Measurements from ENCODE around the gene STK25.
A peak's percentile ranks its signal among the peaks of the same experiment; 100 is the strongest.

STK25 gene

DNA sequence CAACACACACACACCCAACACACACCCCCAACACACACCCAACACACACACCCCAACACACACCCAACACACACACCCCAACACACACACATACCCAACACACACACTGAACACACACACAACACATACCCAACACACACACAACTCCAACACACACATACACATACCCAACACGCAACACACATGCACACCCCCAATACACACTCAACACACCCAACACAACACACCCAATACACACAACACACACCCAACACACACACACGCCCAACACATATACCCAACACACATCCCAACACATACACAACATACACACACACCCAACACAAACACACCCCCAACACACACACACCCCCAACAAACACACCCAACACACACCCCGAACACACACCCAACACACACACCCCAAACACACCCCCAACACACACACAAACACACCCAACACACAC is 8.2 kb upstream of the STK25 start:
- H3K27ac ChIP-seq = no peak overlapping the region
- TF ChIP-seq ZFX (IDR thresholded peaks at IDR 0.05) (no peak), CTCF (conservative IDR thresholded peaks at IDR 0.05) (no peak)

DNA sequence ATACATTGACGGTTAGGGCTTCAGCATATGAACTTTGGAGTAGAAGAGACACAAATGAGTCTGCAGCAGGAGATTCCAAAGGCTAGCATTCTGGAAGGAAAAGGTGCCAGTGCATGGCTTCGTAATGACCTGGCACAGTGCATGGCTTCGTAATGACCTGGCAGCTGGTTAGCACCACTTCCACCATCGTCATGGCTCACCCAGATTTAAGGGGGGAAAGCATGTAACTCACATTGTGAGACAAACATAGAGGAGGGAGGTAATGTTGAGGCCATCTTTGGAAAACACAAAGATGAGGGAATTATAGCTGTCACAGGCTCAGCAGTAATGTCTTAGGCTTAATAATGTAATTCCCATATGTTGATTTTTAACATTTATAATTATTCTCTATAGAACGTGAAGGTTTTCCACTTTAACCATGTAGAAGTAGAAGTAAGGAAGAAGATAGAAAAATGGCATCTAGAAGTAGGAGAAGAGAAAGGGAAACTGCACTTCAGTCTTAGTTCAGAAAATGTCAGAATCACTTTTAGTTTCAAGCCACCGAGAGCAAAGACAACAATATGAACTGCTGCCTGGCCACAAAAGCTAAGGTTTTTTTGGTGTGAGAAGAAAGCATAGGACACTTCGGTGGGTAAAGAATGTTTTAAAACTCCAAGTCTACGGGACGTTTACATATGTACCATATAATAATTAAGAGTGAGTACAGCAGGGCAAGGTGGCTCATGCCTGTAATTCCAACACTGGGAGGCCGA is 6.8 kb upstream of the STK25 start:
- H3K27ac ChIP-seq = no peak overlapping the region
- TF ChIP-seq ZFX (IDR thresholded peaks at IDR 0.05) (no peak), CTCF (conservative IDR thresholded peaks at IDR 0.05) (no peak)

- TF ChIP-seq CTCF (conservative IDR thresholded peaks at IDR 0.05) (no peak), ZFX (IDR thresholded peaks at IDR 0.05) (no peak)
Observed at GRCh38 chr2:241514553-241514952, 6.2 kb upstream of the STK25 start.

GRCh38 chr2:241511091-241511741 is 2.8 kb upstream of the STK25 start:
- TF ChIP-seq ZFX (IDR thresholded peaks at IDR 0.05) (no peak), CTCF (conservative IDR thresholded peaks at IDR 0.05) (no peak)
- no peak overlapping the region for H3K27ac ChIP-seq

More at GRCh38 chr2:241514553-241514952, 6.2 kb upstream of the STK25 start:
- no peak overlapping the region for H3K27ac ChIP-seq

DNA sequence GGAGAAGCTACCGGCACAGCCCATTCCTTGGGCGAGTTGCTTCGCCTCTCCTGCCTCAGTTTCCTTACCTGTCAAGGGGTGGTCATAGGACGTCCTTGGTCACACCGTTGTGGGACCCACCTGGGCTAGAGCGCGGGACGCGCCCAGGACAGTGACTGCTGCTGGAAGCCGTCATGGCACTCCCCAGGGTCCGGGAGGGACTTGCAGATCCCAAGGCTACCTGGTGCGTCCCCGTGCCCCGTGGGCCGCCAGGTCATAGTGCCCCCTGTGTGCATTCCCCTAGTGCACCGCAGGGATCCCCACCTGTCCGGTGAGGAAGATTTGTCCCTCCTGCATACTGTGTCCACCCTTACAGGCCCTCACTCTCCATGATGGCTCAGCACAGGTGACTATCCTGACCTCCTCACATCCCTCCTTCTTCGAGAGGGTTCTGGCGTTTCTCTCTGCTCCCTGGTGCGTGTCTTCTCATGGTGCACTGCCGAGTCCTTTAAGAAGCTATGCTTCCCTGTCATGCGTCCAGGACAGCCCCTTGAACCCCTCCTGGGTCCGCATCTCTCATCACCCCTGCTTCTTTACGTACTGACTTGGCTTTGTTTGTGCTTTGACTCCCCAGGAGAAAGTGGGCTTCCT is 886 bp upstream of the STK25 start:
- H3K27ac ChIP-seq = peak overlapping the region; percentile 95
- TF ChIP-seq ZFX (IDR thresholded peaks at IDR 0.05) = peak; percentile 41
- no peak for TF ChIP-seq CTCF (conservative IDR thresholded peaks at IDR 0.05)

GRCh38 chr2:241507430-241508239 is 749 bp downstream of the STK25 start:
- H3K27ac ChIP-seq = peak overlapping the region; percentile 95

More at GRCh38 chr2:241507430-241508239, 749 bp downstream of the STK25 start:
- 0 out of 2 replicates have a peak, but pooled peaks have one; percentile 21 for TF ChIP-seq ZFX (IDR thresholded peaks at IDR 0.05)
- no peak; the same call in 1 of the 2 replicates for TF ChIP-seq CTCF (conservative IDR thresholded peaks at IDR 0.05)

Measured in C4-2B (cell line).